SK-N-SH (cell line): ENCODE results near the gene ME2. TPM values are rescaled to one million over a fixed set of nuclear protein-coding genes. Genes with fewer than 3 reads are reported as not detected.

Source experiments
- CTCF ChIA-PET: fragments of 300-600, 350-600 bp; formaldehyde crosslinking; extraction: SDS; loops from one replicate; lab custom pipeline; 2021; lab: Yijun Ruan, JAX
- POLR2A ChIA-PET: fragments of 350-600 bp; sonication (Branson Sonifier 250); formaldehyde crosslinking; extraction: SDS; loops from one replicate; lab custom pipeline; 2020; ENCODE audit warnings: antibody characterized with exemption, inconsistent platforms; lab: Yijun Ruan, JAX
- DNase-seq: peaks from one replicate; pipeline ENCODE4 v3.0.0; 2012
- H2AFZ ChIP-seq: fragments of 200-600 bp; sonication (generic); 2 replicates; pipeline ENCODE4 v1.8.1; 2016; ENCODE audit warnings: antibody characterized with exemption, mild to moderate bottlenecking, low read depth
- H3F3A ChIP-seq: fragments of 200-600 bp; sonication (generic); replicated peaks from 2 replicates; pipeline ENCODE3; 2016; ENCODE audit warnings: antibody characterized with exemption, mild to moderate bottlenecking; ENCODE audit not compliant: insufficient read depth
- H3K27ac ChIP-seq, 2 experiments: fragments of 200-500 bp in 1 of 2; fragments of 200-600 bp in 1 of 2; sonication (Bioruptor generic) in 1 of 2; sonication (generic), shearing (Covaris generic) in 1 of 2; 2 replicates each; pipeline versions ENCODE4 v1.5.1 to v1.6.1; 2014 to 2016; ENCODE audit warnings: low read depth in 2 of 2, inconsistent platforms in 1 of 2, low read length in 1 of 2, mild to moderate bottlenecking in 1 of 2, mixed read lengths in 1 of 2
- H3K27me3 ChIP-seq: fragments of 200-600 bp; sonication (generic), shearing (Covaris generic); 2 replicates; pipeline ENCODE4 v1.6.1; 2016; ENCODE audit warnings: mixed run types; ENCODE audit not compliant: insufficient read depth
- H3K36me3 ChIP-seq, 2 experiments: fragments of 200-500 bp in 1 of 2; fragments of 200-600 bp in 1 of 2; sonication (Bioruptor generic) in 1 of 2; sonication (generic) in 1 of 2; replicated peaks in 1 of 2; 2 replicates each; pipeline versions ENCODE3 to v1.5.1; 2014 to 2016; ENCODE audit warnings: low read length in 1 of 2, mild to moderate bottlenecking in 1 of 2; ENCODE audit not compliant: insufficient read depth in 2 of 2, control insufficient read depth in 1 of 2
- H3K4me1 ChIP-seq, 2 experiments: fragments of 200-500 bp in 1 of 2; fragments of 200-600 bp in 1 of 2; sonication (Bioruptor generic) in 1 of 2; sonication (generic), shearing (Covaris generic) in 1 of 2; 2 replicates each; pipeline versions ENCODE4 v1.5.1 to v1.6.1; 2014 to 2016; ENCODE audit warnings: low read depth in 1 of 2, low read length in 1 of 2, mixed run types in 1 of 2; ENCODE audit not compliant: insufficient read depth in 2 of 2, control insufficient read depth in 1 of 2
- H3K4me2 ChIP-seq: fragments of 200-600 bp; sonication (generic), shearing (Covaris generic); 2 replicates; pipeline ENCODE4 v1.6.1; 2017; ENCODE audit warnings: mixed run types
- H3K4me3 ChIP-seq, 2 experiments: fragments of 200-500 bp in 1 of 2; fragments of 200-600 bp in 1 of 2; sonication (Bioruptor generic) in 1 of 2; sonication (generic), shearing (Covaris generic) in 1 of 2; 2 replicates each; pipeline versions ENCODE4 v1.5.1 to v1.8.1; 2014 to 2016; ENCODE audit warnings: low read depth in 2 of 2, inconsistent platforms in 1 of 2, low read length in 1 of 2, mild to moderate bottlenecking in 1 of 2, mixed read lengths in 1 of 2, moderate library complexity in 1 of 2
- H3K79me2 ChIP-seq: fragments of 200-600 bp; sonication (generic); 2 replicates; pipeline ENCODE4 v1.8.1; 2017; ENCODE audit warnings: mild to moderate bottlenecking; ENCODE audit not compliant: insufficient read depth
- H3K9ac ChIP-seq: fragments of 200-600 bp; sonication (generic); 2 replicates; pipeline ENCODE4 v1.6.1; 2017; ENCODE audit warnings: mixed run types
- H3K9me2 ChIP-seq: fragments of 200-600 bp; sonication (generic); 2 replicates; pipeline ENCODE4 v1.6.1; 2017; ENCODE audit warnings: mixed run types
- H3K9me3 ChIP-seq: fragments of 200-600 bp; sonication (generic); 2 replicates; pipeline ENCODE4 v1.6.1; 2017; ENCODE audit warnings: mixed run types, mild to moderate bottlenecking, moderate library complexity
- H4K20me1 ChIP-seq: fragments of 200-600 bp; sonication (generic); 2 replicates; pipeline ENCODE4 v1.6.1; 2017; ENCODE audit warnings: mild to moderate bottlenecking, mixed run types; ENCODE audit not compliant: insufficient read depth
- CHD2 ChIP-seq: fragments of 150-350 bp; IDR thresholded peaks from 2 replicates; pipeline ENCODE4 v1.6.1; 2018; ENCODE audit warnings: low read length; ENCODE audit not compliant: partially characterized antibody
- CTCF ChIP-seq: fragments of 200-600 bp; sonication (generic); IDR thresholded peaks from 2 replicates; pipeline ENCODE4 v1.6.1; 2017; ENCODE audit warnings: antibody characterized with exemption, mild to moderate bottlenecking, moderate library complexity
- EP300 ChIP-seq, 2 experiments: IDR thresholded peaks; 2 replicates each; pipeline versions ENCODE4 v1.4.0 to v1.6.1; 2012; ENCODE audit warnings: borderline replicate concordance in 1 of 2, low read depth in 1 of 2, low read length in 1 of 2
- FOSL2 ChIP-seq: IDR thresholded peaks from 2 replicates; pipeline ENCODE4 v1.4.0; 2012; ENCODE audit warnings: low read depth, mild to moderate bottlenecking, moderate library complexity, borderline replicate concordance
- FOXJ3 ChIP-seq: sonication (generic); formaldehyde crosslinking; IDR thresholded peaks from 2 replicates; pipeline ENCODE4 v1.5.1; 2020; ENCODE audit warnings: mild to moderate bottlenecking, missing genetic modification reagents
- FOXM1 ChIP-seq: IDR thresholded peaks from 2 replicates; pipeline ENCODE4 v1.4.0; 2012; ENCODE audit warnings: low read depth, mild to moderate bottlenecking
- GATA2 ChIP-seq: sonication (generic); formaldehyde crosslinking; IDR thresholded peaks from 2 replicates; pipeline ENCODE4 v1.5.0; 2020; ENCODE audit warnings: mild to moderate bottlenecking, missing genetic modification reagents
- IRF3 ChIP-seq: fragments of 150-350 bp; IDR thresholded peaks from 2 replicates; pipeline ENCODE4 v1.6.1; 2016; ENCODE audit warnings: mild to moderate bottlenecking, low read depth, low read length
- JUND ChIP-seq: IDR thresholded peaks from 2 replicates; pipeline ENCODE4 v1.4.0; 2012
- MXI1 ChIP-seq: IDR thresholded peaks from 2 replicates; pipeline ENCODE4 v1.6.1; 2012; ENCODE audit warnings: mild to moderate bottlenecking, low read depth, low read length, improper control_type of control experiment
- NFIC ChIP-seq: IDR thresholded peaks from 2 replicates; pipeline ENCODE4 v1.4.0; 2012; ENCODE audit warnings: borderline replicate concordance
- NRF1 ChIP-seq: IDR thresholded peaks from 2 replicates; pipeline ENCODE4 v1.6.1; 2012; ENCODE audit warnings: low read depth, mild to moderate bottlenecking, low read length
- PBX3 ChIP-seq: IDR thresholded peaks from 2 replicates; pipeline ENCODE4; 2012
- POLR2AphosphoS5 ChIP-seq: IDR thresholded peaks from 2 replicates; pipeline ENCODE4 v1.6.1; 2012; ENCODE audit warnings: low read depth, low read length
- RAD21 ChIP-seq: IDR thresholded peaks from 2 replicates; pipeline ENCODE4 v1.6.1; 2012; ENCODE audit warnings: mild to moderate bottlenecking, low read length
- RCOR1 ChIP-seq: fragments of 150-350 bp; IDR thresholded peaks from 2 replicates; pipeline ENCODE4 v1.6.1; 2017; ENCODE audit warnings: antibody characterized with exemption, low read length
- RFX5 ChIP-seq: IDR thresholded peaks from 2 replicates; pipeline ENCODE4 v1.6.1; 2012; ENCODE audit warnings: mild to moderate bottlenecking, improper control_type of control experiment, low read length
- SIN3A ChIP-seq: IDR thresholded peaks from 2 replicates; pipeline ENCODE4 v1.6.1; 2012; ENCODE audit warnings: low read depth, mild to moderate bottlenecking, low read length, moderate library complexity, borderline replicate concordance
- SMC3 ChIP-seq: IDR thresholded peaks from 2 replicates; pipeline ENCODE4 v1.6.1; 2012; ENCODE audit warnings: low read depth, low read length, improper control_type of control experiment
- TAF1 ChIP-seq: IDR thresholded peaks from 2 replicates; pipeline ENCODE4 v1.6.1; 2012; ENCODE audit warnings: low read depth, mild to moderate bottlenecking, low read length, moderate library complexity, borderline replicate concordance
- TCF12 ChIP-seq: IDR thresholded peaks from 2 replicates; pipeline ENCODE4 v1.4.0; 2012
- TEAD4 ChIP-seq: IDR thresholded peaks from 2 replicates; pipeline ENCODE4 v1.4.0; 2012; ENCODE audit warnings: mild to moderate bottlenecking, borderline replicate concordance; ENCODE audit not compliant: insufficient read depth
- USF2 ChIP-seq: fragments of 150-350 bp; IDR thresholded peaks from 2 replicates; pipeline ENCODE4 v1.6.1; 2017; ENCODE audit warnings: antibody characterized with exemption, low read length, low read depth, borderline replicate concordance
- YY1 ChIP-seq: IDR thresholded peaks from 2 replicates; pipeline ENCODE4 v1.4.0; 2012; ENCODE audit warnings: low read depth, mild to moderate bottlenecking
- ZBTB33 ChIP-seq: IDR thresholded peaks from 2 replicates; pipeline ENCODE4 v1.4.0; 2012; ENCODE audit warnings: low read depth, borderline replicate concordance
- WGBS: methylation state at CpG from one replicate; pipeline ENCODE4 v1.1.6; 2017; ENCODE audit warnings: low lambda C conversion rate; 5-methylcytosine and 5-hydroxymethylcytosine counted together
- polyA plus RNA-seq, 3 experiments: library from polyadenylated mRNA; depleted of rRNA; stranded (reverse); fragments of >200 nt; gene quantifications; 2 replicates each; pipeline ENCODE4 v1.2.3, GENCODE V29; 2012

Gene ME2
- polyA plus RNA-seq, 1 of the 3 experiments (the other 2 are of a cell fraction): 35.1 TPM

- TF ChIP-seq TEAD4 (0 out of 2 replicates have a peak, but pooled peaks have one; percentile 26), MXI1 (no peak), GATA2 (CRISPR knock-in tag) (no peak), POLR2AphosphoS5 (no peak), TCF12 (peak; percentile 57; the same call in 1 of the 2 replicates), YY1 (no peak), FOXM1 (no peak), RFX5 (no peak), RCOR1 (no peak), FOXJ3 (CRISPR knock-in tag) (no peak), FOSL2 (peak; percentile 91), RAD21 (no peak), EP300 (IDR thresholded peaks at IDR 0.05; ENCODE audit: borderline replicate concordance in 1 of 2, low read depth in 1 of 2, low read length in 1 of 2) (peak in 1 of 2 experiments; percentile 52; a peak in 1 of 4 replicates), CHD2 (no peak), USF2 (no peak), IRF3 (no peak), SIN3A (no peak), TAF1 (no peak), NFIC (peak; percentile 48; the same call in 1 of the 2 replicates)
These were observed 8.6 kb upstream of the ME2 start (continued) for GRCh38 chr18:50870138-50870845.

GRCh38 chr18:50871846-50872245 is 7.1 kb upstream of the ME2 start:
- Histone ChIP-seq H3K9ac (no peak overlapping the region), H3K4me1 (peaks cover 0 to 7% of the 10 kb centered on the region in 2 experiments; a peak in 1 of 4 replicates), H3K27me3 (no peaks in the 10 kb centered on the region), H3K4me2 (no peak overlapping the region), H3K4me3 (no peak overlapping the region), H3K27ac (no peak overlapping the region), H3K9me3 (no peaks in the 10 kb centered on the region), H3F3A (peaks cover 16% of the 10 kb centered on the region), H4K20me1 (no peaks in the 10 kb centered on the region), H3K36me3 (no peaks in the 10 kb centered on the region), H2AFZ (no peak overlapping the region), H3K79me2 (no peaks in the 10 kb centered on the region), H3K9me2 (no peaks in the 10 kb centered on the region)
- POLR2A ChIA-PET: no interaction called here
- CTCF ChIA-PET: interaction anchor here (1.3 kb wide), 1 partner anchor 52 kb away, joined by 7 read pairs; the partner anchor contains the start of gene MRO
- no peak for DNase-seq
- 85% methylated on average over 3 of the region's 3 CpGs for WGBS
- TF ChIP-seq SIN3A (no peak), JUND (no peak), PBX3 (no peak), EP300 (IDR thresholded peaks at IDR 0.05; ENCODE audit: borderline replicate concordance in 1 of 2, low read depth in 1 of 2, low read length in 1 of 2) (no peak), RAD21 (no peak), GATA2 (CRISPR knock-in tag) (no peak), CHD2 (no peak), SMC3 (no peak), CTCF (no peak), NRF1 (no peak), ZBTB33 (no peak)
